Measurements from ENCODE around the gene GABRG3. TPM values are rescaled to one million over a fixed set of nuclear protein-coding genes. Genes with fewer than 3 reads are reported as not detected.

GABRG3 gene
- total and polyA plus RNA-seq, 9 of the 15 experiments (the other 6 are each of a cell fraction or from before 2014, with no cell fraction given), result 4.0 to 15.1 (median 11.2) TPM

- FAIRE-seq, result no peak
- CTCF ChIA-PET (ENCODE audit: low intra/inter-chr PET ratio), result no interaction called here
- intact Hi-C loops (cut with micrococcal nuclease), result no loop called here
Observed at GRCh38 chr15:27232876-27233275, 261.9 kb downstream of the GABRG3 start.

GRCh38 chr15:27234593-27234992 lies 263.6 kb downstream of the GABRG3 start:
- Histone ChIP-seq H3K9me1 (ENCODE audit: control insufficient read depth, insufficient read depth, low read length) (no peaks in the 10 kb centered on the region), H3K4me3 (no peak overlapping the region), H3K9ac (ENCODE audit: insufficient read depth in 1 of 2, low read depth in 2 of 2, low read length in 2 of 2) (no peak overlapping the region), H2AFZ (ENCODE audit: low read depth, low read length) (no peak overlapping the region), H3K9me3 (replicated peaks; ENCODE audit: control insufficient read depth, insufficient read depth, low read depth, low read length) (no peaks in the 10 kb centered on the region), H3K4me2 (ENCODE audit: insufficient read depth, low read length) (no peak overlapping the region), H3K79me2 (ENCODE audit: control insufficient read depth, insufficient read depth, low read length) (no peaks in the 10 kb centered on the region), H3K27ac (ENCODE audit: extremely low read depth, low read depth, low read length) (no peak overlapping the region), H3K36me3 (ENCODE audit: control insufficient read depth, insufficient read depth, low read length) (no peaks in the 10 kb centered on the region), H4K20me1 (replicated peaks; ENCODE audit: control insufficient read depth, insufficient read depth, low read length) (peaks cover 3% of the 10 kb centered on the region), H3K4me1 (replicated peaks in 1 of 2; ENCODE audit: control insufficient read depth in 2 of 2, insufficient read depth in 2 of 2, low read length in 2 of 2) (peaks cover 0 to 3% of the 10 kb centered on the region in 2 experiments; a peak in 2 of 5 replicates), H3K27me3 (ENCODE audit: control insufficient read depth in 2 of 2, insufficient read depth in 2 of 2, low read length in 2 of 2) (no peaks in the 10 kb centered on the region)
- 62% methylated on average over 4 of the region's 4 CpGs for WGBS (ENCODE audit: insufficient coverage, low coverage, missing lambda C conversion rate)
- in situ Hi-C loops (cut with MboI), result no loop called here
- no peak for FAIRE-seq
- no peak for ATAC-seq
- DNase-seq (ENCODE audit: extremely low read depth in 1 of 4, low spot score in 3 of 4), result no peak
- ChIA-PET POLR2A (no interaction called here), CTCF (ENCODE audit: low intra/inter-chr PET ratio) (no interaction called here)
- BruUV-seq (replicated peaks), result no TSS peak
- intact Hi-C loops (cut with micrococcal nuclease), result no loop called here
- TF ChIP-seq BHLHE40 (IDR thresholded peaks at IDR 0.05; ENCODE audit: low read length) (no peak), MEF2A (IDR thresholded peaks at IDR 0.05; ENCODE audit: control insufficient read depth, low read depth, low read length) (no peak), NR3C1 (CRISPR knock-in tag; IDR thresholded peaks at IDR 0.05) (no peak), ELF2 (CRISPR knock-in tag; IDR thresholded peaks at IDR 0.05) (no peak), SUPT5H (IDR thresholded peaks at IDR 0.05) (no peak)

More at GRCh38 chr15:27232876-27233275, 261.9 kb downstream of the GABRG3 start:
- Histone ChIP-seq H3K36me3 (ENCODE audit: control insufficient read depth, insufficient read depth, low read length) (no peaks in the 10 kb centered on the region; the same call in 2 of the 3 replicates), H2AFZ (ENCODE audit: low read depth, low read length) (no peak overlapping the region), H4K20me1 (replicated peaks; ENCODE audit: control insufficient read depth, insufficient read depth, low read length) (peaks cover 3% of the 10 kb centered on the region), H3K4me3 (no peak overlapping the region), H3K4me1 (replicated peaks in 1 of 2; ENCODE audit: control insufficient read depth in 2 of 2, insufficient read depth in 2 of 2, low read length in 2 of 2) (no peaks in the 10 kb centered on the region; a peak in 1 of 5 replicates), H3K27ac (ENCODE audit: extremely low read depth, low read depth, low read length) (no peak overlapping the region), H3K79me2 (ENCODE audit: control insufficient read depth, insufficient read depth, low read length) (peaks cover 3% of the 10 kb centered on the region; the same call in 1 of the 3 replicates), H3K9ac (ENCODE audit: insufficient read depth in 1 of 2, low read depth in 2 of 2, low read length in 2 of 2) (no peak overlapping the region), H3K9me1 (ENCODE audit: control insufficient read depth, insufficient read depth, low read length) (no peaks in the 10 kb centered on the region), H3K4me2 (ENCODE audit: insufficient read depth, low read length) (no peak overlapping the region), H3K9me3 (replicated peaks; ENCODE audit: control insufficient read depth, insufficient read depth, low read depth, low read length) (no peaks in the 10 kb centered on the region), H3K27me3 (ENCODE audit: control insufficient read depth in 2 of 2, insufficient read depth in 2 of 2, low read length in 2 of 2) (no peaks in the 10 kb centered on the region)
- DNase-seq (ENCODE audit: extremely low read depth in 1 of 4, low spot score in 3 of 4) (no peak), ATAC-seq (no peak)
- WGBS (ENCODE audit: insufficient coverage, low coverage, missing lambda C conversion rate), result 48% methylated on average over 4 of the region's 4 CpGs
- POLR2A ChIA-PET, result no interaction called here
- no peak for TF ChIP-seq ZNF274 (IDR thresholded peaks at IDR 0.05; ENCODE audit: borderline replicate concordance, low read depth, low read length)
- TF ChIP-seq NR1H2 (CRISPR knock-in tag; IDR thresholded peaks at IDR 0.05), result no peak
- no peak for TF ChIP-seq JUND (IDR thresholded peaks at IDR 0.05; ENCODE audit: borderline replicate concordance, low read depth, low read length)
- TF ChIP-seq JUND (tag; IDR thresholded peaks at IDR 0.05; ENCODE audit: borderline replicate concordance, low read depth, low read length), result no peak
- TF ChIP-seq ZNF77 (CRISPR knock-in tag; IDR thresholded peaks at IDR 0.05), result no peak
- TF ChIP-seq ZBTB17 (CRISPR knock-in tag; IDR thresholded peaks at IDR 0.05), result no peak
- TF ChIP-seq STAG1 (CRISPR knock-in tag; IDR thresholded peaks at IDR 0.05; ENCODE audit: borderline replicate concordance), result no peak
- TF ChIP-seq ZNF583 (CRISPR knock-in tag; IDR thresholded peaks at IDR 0.05), result no peak
- TF ChIP-seq CHD2 (IDR thresholded peaks at IDR 0.05; ENCODE audit: low read depth, low read length), result no peak
- no peak for TF ChIP-seq ARID2 (IDR thresholded peaks at IDR 0.05)
- no peak for TF ChIP-seq CBX2 (IDR thresholded peaks at IDR 0.05; ENCODE audit: insufficient read depth, low read length, poor library complexity, severe bottlenecking)
- TF ChIP-seq ETS2 (tag; IDR thresholded peaks at IDR 0.05; ENCODE audit: borderline replicate concordance, poor library complexity, severe bottlenecking), result no peak
- no peak for TF ChIP-seq KLF10 (CRISPR knock-in tag; IDR thresholded peaks at IDR 0.05)
- no peak for TF ChIP-seq HLTF (IDR thresholded peaks at IDR 0.05)
- TF ChIP-seq ZNF57 (CRISPR knock-in tag; IDR thresholded peaks at IDR 0.05), result no peak
- TF ChIP-seq ETV5 (CRISPR knock-in tag; IDR thresholded peaks at IDR 0.05; ENCODE audit: low read depth), result no peak
- TF ChIP-seq SRSF3 (IDR thresholded peaks at IDR 0.05; ENCODE audit: insufficient read depth, low read length), result no peak
- BruUV-seq (replicated peaks), result no TSS peak
- in situ Hi-C loops (cut with MboI), result no loop called here

Data from K562 (cell line).